Endothelial cell of umbilical vein (primary cell): Measurements from ENCODE around the gene TMTC4.

ENCODE experiments used
- EZH2 ChIP-seq: IDR thresholded peaks from 2 replicates; pipeline ENCODE4 v1.6.1; 2012; ENCODE audit warnings: borderline replicate concordance, low read depth, mild to moderate bottlenecking, moderate library complexity, low read length, inconsistent platforms; ENCODE audit not compliant: severe bottlenecking
- FOS ChIP-seq: IDR thresholded peaks from 2 replicates; pipeline ENCODE4 v1.6.1; 2011; ENCODE audit warnings: mild to moderate bottlenecking, low read length, moderate library complexity, borderline replicate concordance; ENCODE audit not compliant: insufficient read depth
- GATA2 ChIP-seq: IDR thresholded peaks from 2 replicates; pipeline ENCODE4 v1.7.0; 2011; ENCODE audit warnings: low read depth, mild to moderate bottlenecking, moderate library complexity, mixed read lengths, low read length; ENCODE audit not compliant: insufficient read length, insufficient read depth
- JUN ChIP-seq: IDR thresholded peaks from 2 replicates; pipeline ENCODE4 v1.6.1; 2011; ENCODE audit warnings: borderline replicate concordance, low read depth; ENCODE audit not compliant: insufficient read length, insufficient read depth
- MAX ChIP-seq: IDR thresholded peaks from 2 replicates; pipeline ENCODE4 v1.6.1; 2011; ENCODE audit not compliant: insufficient read depth, insufficient read length
- MYC ChIP-seq: IDR thresholded peaks from one replicate; pipeline ENCODE4 v1.6.1; 2011; ENCODE audit warnings: mild to moderate bottlenecking, low read depth, low read length
- POLR2A ChIP-seq: IDR thresholded peaks from 2 replicates; pipeline ENCODE4 v1.6.1; 2012; ENCODE audit warnings: low read depth, mild to moderate bottlenecking, control low read depth, low read length
- POLR2AphosphoS5 ChIP-seq: IDR thresholded peaks from 2 replicates; pipeline ENCODE4 v1.6.1; 2012; ENCODE audit warnings: low read depth, mild to moderate bottlenecking, control low read depth, low read length, moderate library complexity; ENCODE audit not compliant: insufficient read depth
- TF ChIP-seq, protein P1 (sequence below), 2 donors: IDR thresholded peaks; 1 replicate in 1 of 2; 2 replicates in 1 of 2; pipeline ENCODE4 v1.5.1; 2011; ENCODE audit warnings: low read length in 2 of 2, mild to moderate bottlenecking in 2 of 2, moderate library complexity in 2 of 2, control low read depth in 1 of 2, inconsistent platforms in 1 of 2, low read depth in 1 of 2; ENCODE audit not compliant: insufficient read depth in 1 of 2; ENCODE audit errors: extremely low read depth in 1 of 2

DNA sequence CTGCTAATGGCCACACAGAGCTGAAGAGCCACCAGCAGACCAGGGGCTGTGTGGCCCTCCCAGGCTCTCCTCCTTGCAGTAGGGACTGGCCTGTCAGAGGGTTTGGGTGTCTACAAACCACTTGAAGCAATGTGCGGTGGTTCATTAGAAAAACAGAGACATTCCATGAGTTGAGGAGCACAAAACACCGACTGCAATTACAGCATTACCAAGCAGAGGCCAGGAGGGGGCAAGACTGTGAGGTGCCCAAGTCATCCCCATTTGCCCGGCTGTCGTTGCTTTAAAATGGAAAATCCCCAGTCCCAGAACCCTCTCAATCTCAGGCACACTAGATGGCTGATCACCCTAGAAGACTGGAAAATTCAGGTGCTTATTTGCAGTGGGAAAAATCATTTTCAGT, 15.0 kb downstream of the TMTC4 start:
- TF ChIP-seq POLR2A = no peak
- TF ChIP-seq, protein P1, sequence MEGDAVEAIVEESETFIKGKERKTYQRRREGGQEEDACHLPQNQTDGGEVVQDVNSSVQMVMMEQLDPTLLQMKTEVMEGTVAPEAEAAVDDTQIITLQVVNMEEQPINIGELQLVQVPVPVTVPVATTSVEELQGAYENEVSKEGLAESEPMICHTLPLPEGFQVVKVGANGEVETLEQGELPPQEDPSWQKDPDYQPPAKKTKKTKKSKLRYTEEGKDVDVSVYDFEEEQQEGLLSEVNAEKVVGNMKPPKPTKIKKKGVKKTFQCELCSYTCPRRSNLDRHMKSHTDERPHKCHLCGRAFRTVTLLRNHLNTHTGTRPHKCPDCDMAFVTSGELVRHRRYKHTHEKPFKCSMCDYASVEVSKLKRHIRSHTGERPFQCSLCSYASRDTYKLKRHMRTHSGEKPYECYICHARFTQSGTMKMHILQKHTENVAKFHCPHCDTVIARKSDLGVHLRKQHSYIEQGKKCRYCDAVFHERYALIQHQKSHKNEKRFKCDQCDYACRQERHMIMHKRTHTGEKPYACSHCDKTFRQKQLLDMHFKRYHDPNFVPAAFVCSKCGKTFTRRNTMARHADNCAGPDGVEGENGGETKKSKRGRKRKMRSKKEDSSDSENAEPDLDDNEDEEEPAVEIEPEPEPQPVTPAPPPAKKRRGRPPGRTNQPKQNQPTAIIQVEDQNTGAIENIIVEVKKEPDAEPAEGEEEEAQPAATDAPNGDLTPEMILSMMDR (IDR thresholded peaks at IDR 0.05; ENCODE audit: extremely low read depth in 1 of 2, insufficient read depth in 1 of 2, low read depth in 1 of 2, low read length in 2 of 2) = no peak
- no peak for TF ChIP-seq POLR2AphosphoS5
- no peak for TF ChIP-seq EZH2
- TF ChIP-seq MAX = no peak
- TF ChIP-seq GATA2 = no peak
- no peak for TF ChIP-seq MYC
- no peak for TF ChIP-seq JUN
- no peak for TF ChIP-seq FOS
